Measurements from ENCODE around the gene ITPRID1. TPM values are rescaled to one million over a fixed set of nuclear protein-coding genes. Genes with fewer than 3 reads are reported as not detected.

The ITPRID1 gene
- total RNA-seq, 2 experiments from 2014 or later = not detected

GRCh38 chr7:31642681-31643115, 128.8 kb downstream of the ITPRID1 start:
- Histone ChIP-seq H3K9me3 (ENCODE audit: control insufficient read depth in 1 of 2, insufficient read depth in 1 of 2, low read length in 2 of 2) (peaks cover 0 to 6% of the 10 kb centered on the region in 2 experiments), H3K27me3 (ENCODE audit: control insufficient read depth in 1 of 2, insufficient read depth in 2 of 2, low read length in 2 of 2) (no peaks in the 10 kb centered on the region), H3K27ac (ENCODE audit: low read depth in 1 of 2, low read length in 2 of 2) (no peak overlapping the region), H3K4me3 (ENCODE audit: low read length) (no peak overlapping the region), H3K36me3 (ENCODE audit: insufficient read depth, low read length) (no peaks in the 10 kb centered on the region), H3K4me1 (ENCODE audit: insufficient read depth, low read length) (no peaks in the 10 kb centered on the region)
- ChIA-PET POLR2A (no interaction called here), CTCF (no interaction called here)
- intact Hi-C loops (cut with DNase I, micrococcal nuclease) = no loop called here
- Mint-ChIP-seq H3K27ac (no peak overlapping the region), H3K27me3 (peaks cover 7% of the 10 kb centered on the region), H3K36me3 (ENCODE audit: low read depth) (no peaks in the 10 kb centered on the region), H3K9me3 (no peaks in the 10 kb centered on the region), H3K4me3 (no peak overlapping the region), H3K4me1 (ENCODE audit: low read depth) (no peaks in the 10 kb centered on the region)
- DNase-seq (no peak), ATAC-seq (ENCODE audit: poor library complexity) (no peak)
- no peak for TF ChIP-seq CTCF (IDR thresholded peaks at IDR 0.05)

- H3K27ac ChIP-seq (ENCODE audit: low read depth in 1 of 2, low read length in 2 of 2) = no peak overlapping the region
- H3K27me3 Mint-ChIP-seq = peaks cover 7% of the 10 kb centered on the region
- no peak for TF ChIP-seq CTCF (IDR thresholded peaks at IDR 0.05)
- no peaks in the 10 kb centered on the region for H3K4me1 ChIP-seq (ENCODE audit: insufficient read depth, low read length)
- H3K27me3 ChIP-seq (ENCODE audit: control insufficient read depth in 1 of 2, insufficient read depth in 2 of 2, low read length in 2 of 2) = no peaks in the 10 kb centered on the region
- H3K9me3 ChIP-seq (ENCODE audit: control insufficient read depth in 1 of 2, insufficient read depth in 1 of 2, low read length in 2 of 2) = peaks cover 0 to 6% of the 10 kb centered on the region in 2 experiments
- H3K4me3 ChIP-seq (ENCODE audit: low read length) = no peak overlapping the region
- ChIA-PET CTCF (no interaction called here), POLR2A (no interaction called here)
- ATAC-seq (ENCODE audit: poor library complexity) = no peak
- intact Hi-C loops (cut with DNase I, micrococcal nuclease) = no loop called here
- no peak for DNase-seq
- H3K36me3 ChIP-seq (ENCODE audit: insufficient read depth, low read length) = no peaks in the 10 kb centered on the region
- H3K27ac Mint-ChIP-seq = no peak overlapping the region
- H3K9me3 Mint-ChIP-seq = no peaks in the 10 kb centered on the region
- H3K4me3 Mint-ChIP-seq = no peak overlapping the region
- no peaks in the 10 kb centered on the region for H3K36me3 Mint-ChIP-seq (ENCODE audit: low read depth)
- H3K4me1 Mint-ChIP-seq (ENCODE audit: low read depth) = no peaks in the 10 kb centered on the region
Measured at GRCh38 chr7:31646942-31647341, 133.1 kb downstream of the ITPRID1 start.

- H3K4me3 ChIP-seq (ENCODE audit: low read length) = no peak overlapping the region
- H3K27me3 Mint-ChIP-seq = peaks cover 7% of the 10 kb centered on the region
- H3K27ac ChIP-seq (ENCODE audit: low read depth in 1 of 2, low read length in 2 of 2) = no peak overlapping the region
- DNase-seq (peak in 2 of 14 experiments; percentile 9 to 28), ATAC-seq (ENCODE audit: poor library complexity) (no peak)
- CTCF ChIA-PET = no interaction called here
- peaks cover 0 to 8% of the 10 kb centered on the region in 2 experiments for H3K9me3 ChIP-seq (ENCODE audit: control insufficient read depth in 1 of 2, insufficient read depth in 1 of 2, low read length in 2 of 2)
- no peaks in the 10 kb centered on the region for H3K36me3 Mint-ChIP-seq (ENCODE audit: low read depth)
- no peaks in the 10 kb centered on the region for H3K27me3 ChIP-seq (ENCODE audit: control insufficient read depth in 1 of 2, insufficient read depth in 2 of 2, low read length in 2 of 2)
- no peaks in the 10 kb centered on the region for H3K9me3 Mint-ChIP-seq
- intact Hi-C loops (cut with DNase I, micrococcal nuclease) = no loop called here
- no peak overlapping the region for H3K4me3 Mint-ChIP-seq
- H3K36me3 ChIP-seq (ENCODE audit: insufficient read depth, low read length) = no peaks in the 10 kb centered on the region
- H3K4me1 ChIP-seq (ENCODE audit: insufficient read depth, low read length) = no peaks in the 10 kb centered on the region
- POLR2A ChIA-PET = no interaction called here
- H3K4me1 Mint-ChIP-seq (ENCODE audit: low read depth) = no peaks in the 10 kb centered on the region
- no peak for TF ChIP-seq CTCF (IDR thresholded peaks at IDR 0.05)
- no peak overlapping the region for H3K27ac Mint-ChIP-seq
Measured at GRCh38 chr7:31647511-31647910, 133.6 kb downstream of the ITPRID1 start.

Data from CD4-positive, alpha-beta T cell (primary cell).